NCI-H2196 (cell line): ENCODE results near the gene CFAP53.

ENCODE experiments used
- DNase-seq: peaks from one replicate; lab custom pipeline; 2025; ENCODE audit not compliant: unreplicated experiment; lab: John Stamatoyannopoulos, UW

The CFAP53 gene

GRCh38 chr18:50196261-50196660, 70.0 kb downstream of the CFAP53 start:
- DNase-seq, result no peak

DNA sequence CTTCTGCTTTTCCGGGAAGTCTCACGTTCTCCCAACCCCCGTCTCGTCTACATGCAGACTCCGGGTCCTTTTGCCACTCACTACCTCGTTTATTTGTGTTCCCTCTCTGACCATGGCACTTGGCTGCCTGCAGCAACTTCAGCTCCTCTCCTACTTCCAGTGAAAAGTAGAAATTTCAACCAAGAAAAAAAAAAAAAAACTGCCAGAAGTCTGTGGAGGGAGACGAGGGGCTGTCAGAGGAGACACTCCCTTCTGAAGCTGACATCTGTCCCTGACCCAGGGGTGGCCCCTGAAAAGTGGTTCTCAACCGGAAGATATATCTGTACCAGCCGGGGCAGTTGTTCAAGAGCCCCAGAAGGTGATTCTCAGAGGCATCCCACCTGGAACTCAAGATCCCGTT, 70.6 kb downstream of the CFAP53 start:
- DNase-seq, result no peak

DNA sequence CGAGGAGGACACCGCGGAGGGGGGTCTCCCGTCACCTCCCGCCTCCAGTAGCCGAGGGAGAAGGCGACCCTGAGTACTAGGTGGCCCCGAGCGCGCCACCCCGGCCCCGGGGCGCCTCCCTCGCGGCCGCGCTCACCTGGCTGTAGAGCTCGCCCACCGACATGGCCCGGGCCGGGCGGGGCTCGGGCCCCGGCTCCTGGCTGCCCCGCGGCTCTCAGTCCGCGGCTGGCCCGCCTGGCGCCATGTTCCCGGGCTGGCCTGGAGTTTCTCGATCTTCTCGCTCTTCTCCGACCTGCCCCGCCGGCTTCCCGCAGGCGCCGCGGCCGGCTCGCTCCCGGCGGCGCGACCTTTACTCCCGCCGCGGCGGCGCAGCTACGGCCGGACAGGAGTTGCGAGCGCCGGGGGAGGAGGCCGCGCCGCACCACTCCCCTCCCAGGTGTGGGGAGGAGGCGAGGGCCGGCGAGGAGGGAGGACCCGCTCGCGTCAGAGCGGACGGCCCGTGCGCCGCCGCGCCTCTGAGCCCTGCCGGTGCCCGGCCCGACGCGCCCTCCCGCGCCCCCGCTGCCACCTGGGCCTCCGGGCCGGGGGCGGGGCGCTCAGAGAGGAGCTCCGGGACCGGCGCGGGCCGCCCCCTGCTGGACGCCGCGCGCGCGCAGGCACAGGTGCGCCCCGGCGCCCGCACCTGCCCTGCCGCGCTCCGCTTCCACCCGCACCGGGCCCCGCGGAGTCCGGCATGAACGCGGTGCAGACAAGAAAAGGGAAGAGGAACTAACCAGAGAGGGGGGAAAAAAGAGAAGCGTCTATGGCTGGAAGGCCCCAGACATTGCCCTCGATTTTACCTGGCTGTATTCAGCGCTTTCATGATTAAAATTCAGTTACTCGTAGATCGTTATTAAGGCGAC, 71.4 kb downstream of the CFAP53 start, which contains the start of gene MYO5B:
Gene MYO5B (minus strand): TSS at position 517 of the 902 bp plus-strand sequence. CDS start 354 bp downstream, at position 163.
- DNase-seq, result peak; percentile 89

DNA sequence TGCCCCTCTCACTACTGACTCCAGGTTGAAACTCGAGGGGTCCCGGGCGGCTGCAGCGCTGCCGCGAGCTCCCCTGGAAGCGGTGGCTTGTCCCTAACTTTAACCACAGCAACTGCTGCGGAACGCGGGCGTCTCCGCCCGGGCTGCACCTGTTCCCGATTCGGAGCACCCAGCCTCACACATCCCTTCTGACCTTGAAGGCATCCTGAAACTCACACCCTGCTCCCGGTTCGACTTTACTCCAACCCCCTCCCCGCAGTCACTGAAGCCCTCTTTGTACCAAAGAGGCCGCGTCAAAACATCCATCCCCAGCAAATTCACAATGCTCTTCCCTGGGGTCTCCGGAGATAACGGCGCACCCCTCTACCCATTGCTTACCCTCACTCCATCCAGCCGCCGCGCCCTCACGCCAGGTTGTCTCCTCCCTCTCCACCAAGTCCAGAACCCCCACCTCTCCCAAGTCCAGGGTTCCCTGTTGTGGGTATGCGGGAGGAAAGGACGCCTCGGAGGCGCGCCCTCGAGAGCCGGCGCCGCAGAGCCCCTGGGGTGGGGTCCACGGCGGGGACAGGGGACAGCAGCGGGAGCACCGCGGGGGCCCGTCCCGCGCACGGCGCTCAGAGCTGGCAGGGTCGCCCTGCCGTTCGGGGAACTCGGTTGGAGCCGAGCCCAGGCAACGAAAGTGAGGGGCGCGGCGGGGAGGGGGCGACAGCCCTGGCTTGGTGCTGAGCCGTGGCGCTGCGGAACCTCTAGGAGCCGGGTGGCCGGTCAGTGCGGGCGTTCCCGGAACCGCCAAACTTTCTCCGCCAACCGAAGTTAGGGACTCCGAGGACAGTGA, 72.3 kb downstream of the CFAP53 start:
- DNase-seq, result no peak

GRCh38 chr18:50192995-50193795, 73.1 kb downstream of the CFAP53 start:
- no peak for DNase-seq

GRCh38 chr18:50190926-50191325, 75.4 kb downstream of the CFAP53 start:
- no peak for DNase-seq

DNA sequence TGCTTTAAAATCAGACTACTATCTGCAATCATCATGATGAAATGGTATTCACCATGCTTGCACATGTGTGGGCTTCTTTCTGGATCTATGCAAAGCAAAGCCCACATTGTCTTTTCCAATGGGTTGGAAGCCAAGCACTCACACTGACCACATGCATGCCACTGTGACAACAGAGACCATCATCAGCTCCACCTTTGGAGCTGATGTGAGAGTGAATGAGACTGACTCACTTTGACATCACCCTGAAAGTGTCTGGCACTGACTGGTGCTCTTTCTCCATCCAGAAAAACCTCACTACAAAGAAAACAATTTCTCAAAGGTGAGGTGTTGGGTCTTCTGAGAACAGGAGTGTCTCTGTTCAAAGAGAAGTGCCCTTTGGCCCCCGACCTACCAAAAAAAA, 76.1 kb downstream of the CFAP53 start:
- no peak for DNase-seq

- DNase-seq, result no peak
These were observed 77.1 kb downstream of the CFAP53 start for GRCh38 chr18:50189160-50189559.

GRCh38 chr18:50188652-50189051, 77.6 kb downstream of the CFAP53 start:
- DNase-seq, result no peak

GRCh38 chr18:50187659-50188058, 78.6 kb downstream of the CFAP53 start:
- DNase-seq, result no peak

DNA sequence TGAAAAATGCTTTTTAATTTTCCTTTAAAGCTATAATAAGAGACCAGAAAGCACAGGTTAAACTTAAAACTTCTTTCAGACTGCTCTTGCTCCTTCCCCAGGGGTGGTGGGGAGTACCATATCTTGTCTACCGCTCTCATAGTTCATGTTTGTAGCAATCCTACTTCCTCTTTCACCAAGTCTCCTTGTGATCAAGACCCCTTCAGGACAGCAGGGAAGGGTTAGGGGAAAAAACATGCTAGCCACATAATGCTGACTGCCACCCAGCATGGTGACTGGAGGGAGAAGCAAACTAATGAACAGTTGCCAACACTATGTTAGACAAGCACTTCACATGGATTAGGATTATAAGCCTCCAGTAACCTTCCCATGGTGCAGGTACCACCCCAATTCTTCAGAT, 79.9 kb downstream of the CFAP53 start:
- DNase-seq, result no peak

GRCh38 chr18:50183556-50183955, 82.7 kb downstream of the CFAP53 start:
- DNase-seq, result no peak

DNA sequence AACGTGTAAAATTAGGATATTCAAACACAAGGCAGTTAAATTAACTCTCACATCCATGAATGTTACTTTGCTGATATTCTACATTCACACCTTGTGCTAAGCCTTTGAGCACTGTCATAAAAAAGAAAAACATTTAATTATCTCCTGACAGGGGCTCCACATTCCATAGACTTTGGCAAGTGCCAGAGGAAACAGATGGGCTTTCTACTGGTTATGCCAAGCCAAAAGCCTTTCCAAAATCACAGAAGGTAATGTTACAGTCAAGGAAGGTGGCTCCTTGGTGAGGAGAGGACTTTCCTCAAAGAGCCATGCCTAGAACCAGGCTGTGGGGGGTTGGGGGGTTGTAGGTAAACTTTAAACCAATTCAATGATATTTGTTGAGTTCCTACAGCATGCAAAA, 83.8 kb downstream of the CFAP53 start:
- DNase-seq, result no peak

DNA sequence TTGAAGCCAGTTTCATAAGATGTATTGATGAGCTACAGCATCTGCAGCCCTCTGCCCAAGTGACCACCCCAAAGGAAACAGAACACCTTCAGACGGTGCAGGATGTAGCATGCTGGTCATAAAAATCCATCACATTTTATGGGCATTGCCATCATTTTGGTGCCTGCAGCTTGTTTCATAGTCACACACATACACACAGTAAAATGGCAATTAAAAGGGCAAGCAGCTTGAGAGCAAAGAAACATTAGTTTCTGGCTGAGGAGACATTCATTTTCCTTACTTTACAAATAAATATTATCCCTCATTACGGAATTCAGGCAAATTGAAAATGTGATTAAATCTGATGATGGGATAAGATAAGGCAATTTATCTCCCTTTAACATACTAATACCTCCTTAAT, 84.7 kb downstream of the CFAP53 start:
- no peak for DNase-seq

- no peak for DNase-seq
These were observed 86.8 kb downstream of the CFAP53 start for GRCh38 chr18:50179465-50179864.

DNA sequence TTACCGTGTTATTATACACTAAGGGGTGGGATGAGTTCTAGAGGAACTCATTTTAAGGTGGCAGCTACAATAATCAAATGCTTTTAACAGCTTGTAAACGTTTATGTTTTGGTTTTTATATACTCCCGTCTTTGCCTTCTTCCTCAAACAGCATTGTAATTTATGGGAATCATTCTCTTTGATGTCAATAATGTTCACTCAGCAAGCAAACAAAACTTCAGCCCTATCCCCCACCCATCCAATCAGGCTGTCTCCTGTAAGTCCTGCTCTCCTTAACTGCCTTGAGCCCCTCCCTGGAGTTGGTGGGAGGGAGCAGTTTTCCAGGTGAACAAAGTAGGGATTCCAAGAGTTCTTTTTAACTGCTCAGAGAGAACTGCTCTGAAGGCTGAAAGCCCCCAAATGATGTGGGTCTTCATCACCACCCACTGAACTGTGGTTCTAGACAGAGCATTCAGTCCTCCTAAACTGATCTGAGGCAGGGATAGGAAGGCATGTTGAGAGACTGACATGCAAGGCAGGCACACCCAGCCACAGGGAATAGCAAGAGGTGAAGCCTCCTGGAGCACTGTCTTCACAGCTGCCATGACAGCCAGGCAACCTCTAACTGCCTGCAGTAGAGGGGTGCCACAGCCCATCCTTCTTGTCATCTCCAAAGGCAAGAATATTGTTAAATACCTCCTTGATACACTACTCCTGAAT, 88.9 kb downstream of the CFAP53 start:
- no peak for DNase-seq
